Measurements from ENCODE around the gene ECSIT.

ECSIT gene

DNA sequence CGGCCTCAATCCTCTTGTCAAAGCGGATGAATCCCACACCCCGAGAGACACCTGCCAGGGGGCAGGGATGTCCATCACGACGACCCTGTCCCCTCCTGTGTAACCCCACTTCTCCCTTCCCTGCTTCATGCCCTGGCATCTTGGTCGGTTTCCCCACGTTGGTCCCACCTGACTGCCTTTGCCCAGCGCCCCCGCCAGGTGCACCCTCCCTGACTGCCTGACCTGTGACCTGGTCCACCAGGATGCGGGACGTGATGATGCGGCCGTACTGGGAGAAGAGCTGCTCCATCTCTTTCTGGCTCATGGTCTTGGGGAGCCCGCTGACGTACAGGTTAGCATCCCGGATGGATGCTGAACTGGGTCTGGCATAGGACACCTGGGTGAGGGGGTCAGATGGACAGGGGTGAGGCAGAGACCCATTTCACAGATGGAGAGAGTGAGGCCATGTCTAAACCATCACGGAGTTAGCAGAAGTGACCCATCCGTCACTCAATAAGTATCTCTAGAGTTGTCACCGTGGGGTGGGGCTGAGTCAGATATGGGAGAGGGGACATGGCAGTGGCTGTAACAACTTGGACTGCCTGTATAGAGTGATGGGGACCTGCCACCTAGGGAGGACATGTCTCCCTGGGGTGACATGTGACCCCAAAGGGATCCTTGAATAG is 70.6 kb downstream of the ECSIT start:
- DNase-seq (ENCODE audit: low spot score), result no peak
- Histone ChIP-seq H3K27ac (no peak overlapping the region), H3K4me3 (no peak overlapping the region)
- no peak for TF ChIP-seq CTCF (IDR thresholded peaks at IDR 0.05)

- Histone ChIP-seq H3K4me3 (no peak overlapping the region), H3K27ac (no peak overlapping the region)
- DNase-seq (ENCODE audit: low spot score), result no peak
- TF ChIP-seq CTCF (IDR thresholded peaks at IDR 0.05), result no peak
Measured at GRCh38 chr19:11457831-11458230, 71.1 kb downstream of the ECSIT start.

- Histone ChIP-seq H3K4me3 (no peak overlapping the region), H3K27ac (no peak overlapping the region)
- no peak for DNase-seq (ENCODE audit: low spot score)
- TF ChIP-seq CTCF (IDR thresholded peaks at IDR 0.05), result no peak
Measured at GRCh38 chr19:11457115-11457514, 71.8 kb downstream of the ECSIT start.

DNA sequence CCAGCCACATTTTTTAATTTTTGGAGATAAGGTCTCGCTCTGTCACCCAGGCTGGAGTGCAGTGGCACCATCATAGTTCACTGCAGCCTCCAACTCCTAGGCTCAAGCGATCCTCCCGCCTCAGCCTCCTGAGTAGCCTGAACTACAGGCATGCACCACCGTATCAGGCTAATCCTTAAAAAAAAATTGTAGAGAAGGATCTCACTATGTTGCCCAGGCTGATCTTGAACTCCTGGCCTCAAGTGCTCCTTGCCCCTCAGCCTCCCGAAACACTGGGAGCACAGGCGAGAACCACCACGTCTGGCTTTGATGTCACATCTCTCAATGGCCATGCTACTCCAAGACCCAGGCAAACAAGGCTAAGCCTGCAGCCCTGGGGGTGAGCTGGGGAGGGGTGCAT is 72.3 kb downstream of the ECSIT start:
- Histone ChIP-seq H3K4me3 (no peak overlapping the region), H3K27ac (no peak overlapping the region)
- DNase-seq (ENCODE audit: low spot score), result no peak
- TF ChIP-seq CTCF (IDR thresholded peaks at IDR 0.05), result no peak

Measured in coronary artery (tissue), 2 donors.